AG04449 (cell line): ENCODE results near the gene DOCK11.
"Not testable (repeated sequence)": the region's sequence is repeated elsewhere in the genome, so short reads cannot be mapped to it uniquely, and the experiment has no call there.

Experiments
- CTCF ChIA-PET: fragments of 350-600 bp; formaldehyde crosslinking; extraction: SDS; loops from one replicate; lab custom pipeline; 2021; ENCODE audit warnings: antibody characterized with exemption; lab: Yijun Ruan, JAX
- POLR2A ChIA-PET: fragments of 400-600, 350-600 bp; formaldehyde crosslinking; extraction: SDS; loops from one replicate; lab custom pipeline; 2020; ENCODE audit warnings: antibody characterized with exemption, inconsistent platforms; lab: Yijun Ruan, JAX
- DNase-seq: peaks from one replicate; pipeline ENCODE4 v3.0.0-alpha.2; 2010; ENCODE audit warnings: low read depth, low spot score
- H3K4me3 ChIP-seq: 2 replicates; pipeline ENCODE4 v1.5.1; 2011; ENCODE audit warnings: low read depth, mild to moderate bottlenecking, control low read depth, low read length
- TF ChIP-seq, protein P1 (sequence below): IDR thresholded peaks from one replicate; pipeline ENCODE4 v1.5.1; 2011; ENCODE audit warnings: mild to moderate bottlenecking, moderate library complexity, low read length, control low read depth, inconsistent platforms; ENCODE audit not compliant: insufficient read depth; ENCODE audit errors: missing control alignments

Gene DOCK11

DNA sequence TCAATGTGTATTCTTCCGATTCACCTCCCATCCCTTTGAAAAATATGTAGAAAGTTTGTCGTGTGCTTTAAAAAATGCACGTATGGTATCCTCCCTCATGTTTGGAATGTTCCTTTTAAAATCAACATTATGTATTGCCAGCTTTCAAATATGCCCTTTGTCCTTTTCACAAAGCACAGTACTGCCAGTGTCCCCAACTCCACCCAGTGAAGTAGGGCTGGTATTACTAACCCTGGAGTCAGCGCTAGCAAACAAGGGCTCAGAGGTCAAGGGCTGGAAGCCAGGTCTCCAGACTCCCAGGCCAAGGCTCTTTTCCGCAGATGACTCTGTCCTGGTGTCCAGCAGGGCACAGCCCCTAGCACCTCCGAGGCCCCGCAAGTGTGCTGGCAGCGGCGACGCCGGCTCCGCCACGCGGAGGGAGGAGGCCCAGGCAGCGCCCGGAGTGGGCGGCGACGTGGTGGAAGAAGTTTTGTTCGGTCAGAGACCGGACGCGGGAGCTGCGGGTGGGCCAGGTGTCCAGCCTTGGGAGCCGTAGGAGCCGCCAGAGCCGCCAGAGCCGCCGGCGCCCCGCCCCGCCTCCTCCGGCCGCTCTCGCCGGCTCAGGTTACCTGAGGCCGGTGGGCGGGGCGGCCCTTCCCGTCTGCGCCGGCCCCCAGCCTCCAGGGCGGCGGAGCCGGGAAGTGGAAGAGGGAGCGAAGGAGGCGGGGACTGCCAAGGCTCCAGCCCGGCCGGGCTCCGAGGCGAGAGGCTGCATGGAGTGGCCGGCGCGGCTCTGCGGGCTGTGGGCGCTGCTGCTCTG is 231.5 kb downstream of the DOCK11 start, which contains the start of gene IL13RA1:
Gene IL13RA1 (plus strand): TSS at position 720 of the 799 bp plus-strand sequence. CDS start 33 bp downstream, at position 753.
- CTCF ChIA-PET: no interaction called here
- TF ChIP-seq, protein P1, sequence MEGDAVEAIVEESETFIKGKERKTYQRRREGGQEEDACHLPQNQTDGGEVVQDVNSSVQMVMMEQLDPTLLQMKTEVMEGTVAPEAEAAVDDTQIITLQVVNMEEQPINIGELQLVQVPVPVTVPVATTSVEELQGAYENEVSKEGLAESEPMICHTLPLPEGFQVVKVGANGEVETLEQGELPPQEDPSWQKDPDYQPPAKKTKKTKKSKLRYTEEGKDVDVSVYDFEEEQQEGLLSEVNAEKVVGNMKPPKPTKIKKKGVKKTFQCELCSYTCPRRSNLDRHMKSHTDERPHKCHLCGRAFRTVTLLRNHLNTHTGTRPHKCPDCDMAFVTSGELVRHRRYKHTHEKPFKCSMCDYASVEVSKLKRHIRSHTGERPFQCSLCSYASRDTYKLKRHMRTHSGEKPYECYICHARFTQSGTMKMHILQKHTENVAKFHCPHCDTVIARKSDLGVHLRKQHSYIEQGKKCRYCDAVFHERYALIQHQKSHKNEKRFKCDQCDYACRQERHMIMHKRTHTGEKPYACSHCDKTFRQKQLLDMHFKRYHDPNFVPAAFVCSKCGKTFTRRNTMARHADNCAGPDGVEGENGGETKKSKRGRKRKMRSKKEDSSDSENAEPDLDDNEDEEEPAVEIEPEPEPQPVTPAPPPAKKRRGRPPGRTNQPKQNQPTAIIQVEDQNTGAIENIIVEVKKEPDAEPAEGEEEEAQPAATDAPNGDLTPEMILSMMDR: no peak
- POLR2A ChIA-PET: interaction anchor here (0.6 kb wide), 1 partner anchor 108 kb away, joined by 3 read pairs; no protein-coding TSS in a partner anchor
- peak within 1 kb of the TSS; percentile 61 for H3K4me3 ChIP-seq
- no peak for DNase-seq

DNA sequence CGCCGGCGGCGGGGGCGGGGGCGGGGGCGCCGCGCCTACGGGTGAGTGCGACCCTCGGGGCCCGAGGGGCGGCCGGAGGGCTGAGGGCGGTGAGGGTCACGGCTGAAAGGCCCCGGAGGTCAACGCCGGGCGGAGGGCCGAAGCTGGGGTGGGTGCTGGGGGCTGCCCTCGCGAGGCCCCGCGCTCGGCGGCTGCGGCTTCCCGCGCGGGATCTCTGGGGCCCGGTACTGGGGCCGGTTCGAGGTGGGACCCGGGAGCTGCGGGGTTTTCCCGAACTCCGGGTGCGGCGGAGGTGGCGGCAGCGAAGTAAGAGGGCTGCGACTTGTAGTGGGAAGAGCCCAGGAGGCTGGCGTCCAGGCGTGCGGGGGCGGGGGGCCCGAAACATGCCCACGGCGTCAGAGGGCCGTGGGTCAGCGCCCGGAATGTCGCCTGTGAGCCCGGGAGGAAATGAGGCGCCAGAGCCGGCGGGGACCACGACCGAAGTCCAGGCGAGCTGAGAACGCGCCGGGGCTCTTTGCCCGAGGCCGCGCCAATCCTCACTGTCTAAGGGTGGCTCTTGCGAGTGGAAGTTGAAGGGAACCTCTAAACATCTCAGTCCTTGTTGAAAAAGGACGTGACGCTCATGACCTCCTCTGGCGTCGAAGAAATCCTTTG is 232.2 kb downstream of the DOCK11 start:
- DNase-seq: no peak
- peak overlapping the region; percentile 61 for H3K4me3 ChIP-seq
- ChIA-PET CTCF (interaction anchor here (1.0 kb wide), 1 partner anchor 95 kb away, joined by 3 read pairs; no protein-coding TSS in a partner anchor), POLR2A (interaction anchor here (0.6 kb wide), 1 partner anchor 108 kb away, joined by 3 read pairs; no protein-coding TSS in a partner anchor)
- TF ChIP-seq, protein P1: no peak

DNA sequence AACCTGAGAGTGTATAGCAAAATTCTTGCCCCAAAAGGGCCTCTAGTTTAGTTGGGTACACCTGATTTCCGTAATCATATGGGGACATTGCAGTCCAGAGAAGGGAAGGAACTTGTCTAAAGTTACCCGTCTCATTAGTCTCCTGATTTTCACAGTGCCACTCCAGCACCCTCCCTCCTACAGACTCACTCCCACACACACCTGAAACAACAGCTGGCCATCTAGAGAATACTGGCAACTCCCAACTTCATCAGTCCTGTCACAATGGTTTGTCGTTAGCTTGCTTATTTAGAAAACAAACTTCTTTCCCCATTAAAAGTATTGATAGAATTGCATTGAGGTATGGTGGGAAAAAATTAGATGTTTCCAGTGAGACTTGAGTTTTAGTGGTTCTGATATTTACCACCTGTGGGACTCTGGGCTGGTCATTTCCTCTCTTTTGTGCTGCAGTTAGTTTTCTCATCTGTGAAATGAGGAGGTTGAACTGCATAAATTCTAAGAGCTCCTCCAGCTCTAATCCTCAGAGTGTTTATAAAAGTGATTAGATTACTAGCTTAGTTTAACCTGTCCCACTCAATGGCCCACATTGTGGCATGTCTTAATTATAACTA is 233.5 kb downstream of the DOCK11 start:
- TF ChIP-seq, protein P1: no peak
- POLR2A ChIA-PET: no interaction called here
- no peak overlapping the region; the same call in 1 of the 2 replicates for H3K4me3 ChIP-seq
- CTCF ChIA-PET: interaction anchor here (1.0 kb wide), 1 partner anchor 97 kb away, joined by 3 read pairs; no protein-coding TSS in a partner anchor
- no peak for DNase-seq

DNA sequence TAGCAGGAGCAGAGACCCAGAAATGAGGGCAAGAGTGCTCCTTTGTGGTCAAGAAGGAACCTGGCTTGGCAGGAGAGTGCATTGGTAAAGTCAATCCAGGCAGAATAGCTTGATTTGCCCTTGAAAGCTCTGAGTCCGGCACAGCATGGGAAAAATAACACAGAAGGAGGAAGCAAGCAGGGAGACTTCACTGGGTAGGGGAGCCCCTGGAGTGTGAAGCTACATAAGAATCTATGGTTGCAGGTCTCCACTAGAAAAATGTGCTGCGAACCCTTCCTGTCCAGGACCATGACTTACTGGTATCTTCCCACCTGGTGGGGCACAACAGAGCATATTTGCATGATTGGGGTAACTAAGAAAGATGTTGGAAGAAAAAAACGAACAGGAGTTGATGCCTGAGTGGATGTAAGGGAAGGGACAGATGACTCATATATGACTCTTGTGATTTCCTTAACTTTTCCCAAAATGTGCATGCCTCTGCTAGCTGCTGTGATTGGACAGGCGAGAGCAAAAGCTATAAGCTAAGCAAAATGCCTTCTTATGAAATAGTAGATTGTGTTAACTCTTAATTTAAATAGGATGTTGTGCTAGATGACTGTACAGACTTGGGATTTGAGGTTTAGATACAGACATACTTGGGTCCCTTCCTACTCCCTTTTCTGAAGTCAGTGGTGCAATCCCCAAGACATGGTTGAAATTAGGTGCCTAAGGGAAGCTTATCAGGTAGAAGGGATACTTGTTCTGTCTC is 235.1 kb downstream of the DOCK11 start:
- CTCF ChIA-PET: no interaction called here

DNA sequence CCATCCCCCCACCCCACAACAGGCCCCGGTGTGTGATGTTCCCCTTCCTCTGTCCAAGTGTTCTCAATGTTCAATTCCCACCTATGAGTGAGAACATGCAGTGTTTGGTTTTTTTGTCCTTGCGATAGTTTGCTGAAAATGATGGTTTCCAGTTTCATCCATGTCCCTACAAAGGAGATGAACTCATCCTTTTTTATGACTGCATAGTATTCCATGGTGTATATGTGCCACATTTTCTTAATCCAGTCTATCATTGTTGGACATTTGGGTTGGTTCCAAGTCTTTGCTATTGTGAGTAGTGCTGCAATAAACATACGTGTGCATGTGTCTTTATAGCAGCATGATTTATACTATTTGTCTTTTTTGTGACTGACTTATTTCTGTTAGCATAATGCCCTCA is 236.9 kb downstream of the DOCK11 start:
- H3K4me3 ChIP-seq, CTCF ChIA-PET, DNase-seq, POLR2A ChIA-PET: not testable (repeated sequence)

More for the DNA sequence above, 235.1 kb downstream of the DOCK11 start:
- DNase-seq: peak; percentile 63
- no peak overlapping the region for H3K4me3 ChIP-seq
- POLR2A ChIA-PET: no interaction called here
- TF ChIP-seq, protein P1: no peak

DNA sequence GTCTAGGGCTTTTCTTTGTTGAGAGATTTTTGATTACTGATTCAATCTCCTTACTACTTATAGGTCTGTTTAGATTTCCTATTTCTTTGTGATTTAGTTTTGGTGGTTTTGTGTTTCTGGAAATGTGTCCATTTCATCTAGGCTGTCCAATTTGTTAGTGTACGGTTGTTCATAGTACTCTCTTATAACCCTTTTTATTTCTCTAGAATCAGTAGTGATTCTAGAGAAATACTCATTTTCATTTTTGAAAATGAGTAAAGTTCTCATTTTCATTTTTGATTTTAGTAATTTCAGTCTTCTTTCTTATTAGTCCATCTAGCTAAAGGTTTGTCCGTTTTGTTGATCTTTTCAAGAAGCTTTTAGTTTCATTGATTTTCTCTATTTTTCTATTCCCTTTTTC is 239.3 kb downstream of the DOCK11 start:
- no peak overlapping the region for H3K4me3 ChIP-seq
- CTCF ChIA-PET: no interaction called here
- TF ChIP-seq, protein P1: no peak
- POLR2A ChIA-PET: no interaction called here
- DNase-seq: no peak
